GM21528 (cell line): ENCODE results near the gene BAIAP2L2.
"Not testable (repeated sequence)": the region's sequence is repeated elsewhere in the genome, so short reads cannot be mapped to it uniquely, and the experiment has no call there.

Source experiments
- ATAC-seq: cut with Tn5 transposase; IDR thresholded peaks from one replicate; pipeline ENCODE4 v1.9.1; 2021; ENCODE audit warnings: mild to moderate bottlenecking, moderate library complexity; ENCODE audit not compliant: unreplicated experiment, low FRiP score

Gene BAIAP2L2, protein sequence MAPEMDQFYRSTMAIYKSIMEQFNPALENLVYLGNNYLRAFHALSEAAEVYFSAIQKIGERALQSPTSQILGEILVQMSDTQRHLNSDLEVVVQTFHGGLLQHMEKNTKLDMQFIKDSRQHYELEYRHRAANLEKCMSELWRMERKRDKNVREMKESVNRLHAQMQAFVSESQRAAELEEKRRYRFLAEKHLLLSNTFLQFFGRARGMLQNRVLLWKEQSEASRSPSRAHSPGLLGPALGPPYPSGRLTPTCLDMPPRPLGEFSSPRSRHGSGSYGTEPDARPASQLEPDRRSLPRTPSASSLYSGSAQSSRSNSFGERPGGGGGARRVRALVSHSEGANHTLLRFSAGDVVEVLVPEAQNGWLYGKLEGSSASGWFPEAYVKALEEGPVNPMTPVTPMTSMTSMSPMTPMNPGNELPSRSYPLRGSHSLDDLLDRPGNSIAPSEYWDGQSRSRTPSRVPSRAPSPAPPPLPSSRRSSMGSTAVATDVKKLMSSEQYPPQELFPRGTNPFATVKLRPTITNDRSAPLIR

DNA sequence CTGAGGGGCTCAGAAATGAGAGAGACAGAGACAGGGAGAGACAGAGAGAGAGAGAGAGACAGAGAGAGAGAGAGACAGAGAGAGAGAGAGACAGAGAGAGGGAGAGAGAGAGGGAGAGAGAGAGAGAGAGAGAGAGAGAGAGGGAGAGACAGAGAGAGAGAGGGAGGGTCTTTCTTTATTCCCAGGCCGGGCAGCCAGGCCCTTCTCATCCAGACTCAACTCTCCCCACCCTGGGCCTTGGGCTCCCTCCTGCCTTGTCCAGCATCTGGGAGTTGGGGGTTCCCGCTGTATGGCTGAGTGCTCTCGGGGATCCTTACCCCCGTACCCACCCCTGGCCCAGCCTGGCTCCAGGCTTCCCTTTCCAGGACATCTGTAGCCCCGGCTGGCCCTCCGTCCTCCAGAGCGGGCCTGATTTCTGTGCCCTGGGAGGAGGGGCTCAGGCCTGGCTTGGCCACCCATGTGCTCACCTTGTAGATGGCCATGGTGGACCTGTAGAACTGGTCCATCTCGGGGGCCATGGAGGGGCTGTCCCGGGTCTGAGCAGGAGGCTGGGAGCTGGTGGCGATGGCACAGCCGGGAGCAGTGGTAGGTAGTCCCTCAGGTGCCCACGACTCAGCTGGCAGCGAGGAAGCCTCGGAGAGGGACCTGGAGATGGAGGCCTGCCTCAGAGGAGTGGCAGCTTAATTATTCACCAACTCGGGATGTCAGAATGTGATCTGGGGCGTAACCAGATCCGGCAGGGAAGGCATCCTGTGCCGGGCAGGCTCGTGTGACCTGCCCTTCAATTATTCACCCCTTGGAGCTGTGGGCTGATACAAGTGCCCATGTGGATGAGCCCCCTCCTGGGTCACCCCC lies at the start of gene BAIAP2L2:
Gene BAIAP2L2 (minus strand): TSS at position 677 of the 855 bp plus-strand sequence. CDS start 159 bp downstream, at position 518.
- ATAC-seq = no peak

DNA sequence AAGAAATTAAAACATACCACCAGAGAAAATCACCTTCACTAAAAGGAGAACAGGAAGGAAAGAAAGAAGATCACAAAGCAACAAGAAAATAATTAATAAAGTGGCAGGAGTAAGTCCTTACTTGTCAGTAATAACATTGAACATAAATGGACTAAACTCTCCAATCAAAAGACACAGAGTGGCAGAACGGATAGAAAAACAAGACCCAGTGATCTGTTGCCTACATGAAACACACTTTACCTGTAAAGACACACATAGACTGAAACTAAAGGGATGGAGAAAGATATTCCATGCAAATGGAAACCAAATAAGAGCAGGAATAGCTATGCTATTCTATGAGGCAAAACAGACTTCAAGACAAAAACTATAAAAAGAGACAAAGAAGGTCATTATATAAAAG lies 45.2 kb upstream of the BAIAP2L2 start:
- no peak for ATAC-seq

DNA sequence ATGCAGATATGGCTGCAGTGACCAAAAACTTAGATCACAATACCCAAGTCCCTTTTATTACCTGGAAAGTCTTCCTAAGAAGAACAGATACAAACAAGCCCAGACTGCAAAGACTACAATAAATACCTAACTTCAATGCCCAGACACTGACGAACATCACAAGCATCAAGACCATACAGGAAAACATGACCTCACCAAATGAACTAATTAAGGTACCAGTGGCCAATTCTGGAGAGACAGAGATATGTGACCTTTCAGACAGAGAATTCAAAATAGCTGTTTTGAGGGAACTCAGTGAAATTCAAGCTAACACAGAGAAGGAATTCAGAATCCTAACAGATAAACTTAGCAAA lies 44.1 kb upstream of the BAIAP2L2 start:
- ATAC-seq = not testable (repeated sequence)

DNA sequence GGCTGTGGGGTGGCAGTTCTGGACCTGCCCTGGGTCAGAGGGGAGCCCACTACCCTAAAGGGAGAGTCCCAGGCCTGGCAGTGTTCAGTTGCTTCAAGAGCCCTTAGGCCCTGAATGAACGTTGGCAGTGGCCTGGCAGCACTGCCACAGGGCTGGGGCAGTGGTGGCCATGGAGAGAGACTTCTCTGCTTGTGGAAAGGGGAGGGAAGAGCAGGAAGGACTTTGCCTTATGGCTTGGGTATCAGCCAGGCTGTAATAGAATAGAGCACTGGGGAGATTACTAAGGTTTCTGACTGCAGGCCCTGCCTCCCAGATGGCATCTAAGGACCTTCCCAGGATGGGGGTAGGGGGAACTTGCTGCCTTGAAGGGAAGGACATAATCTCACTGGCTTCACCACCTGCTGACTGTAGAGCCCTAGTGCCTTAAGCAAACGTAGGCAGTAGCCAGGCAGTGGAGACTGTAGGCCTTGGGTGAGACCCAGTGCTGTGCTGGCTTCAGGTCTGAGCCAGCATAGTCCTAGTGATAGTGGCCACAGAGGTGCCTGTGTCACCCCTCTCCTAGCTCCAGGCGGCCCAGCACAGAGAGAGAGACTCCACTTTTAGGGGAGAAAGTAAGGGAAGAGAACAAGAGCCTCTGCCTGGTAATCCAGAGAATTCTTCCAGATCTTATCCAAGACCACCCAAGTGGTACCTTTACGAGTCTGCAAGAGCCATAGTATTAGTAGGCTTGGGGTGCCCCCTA lies 43.5 kb upstream of the BAIAP2L2 start:
- no peak for ATAC-seq

DNA sequence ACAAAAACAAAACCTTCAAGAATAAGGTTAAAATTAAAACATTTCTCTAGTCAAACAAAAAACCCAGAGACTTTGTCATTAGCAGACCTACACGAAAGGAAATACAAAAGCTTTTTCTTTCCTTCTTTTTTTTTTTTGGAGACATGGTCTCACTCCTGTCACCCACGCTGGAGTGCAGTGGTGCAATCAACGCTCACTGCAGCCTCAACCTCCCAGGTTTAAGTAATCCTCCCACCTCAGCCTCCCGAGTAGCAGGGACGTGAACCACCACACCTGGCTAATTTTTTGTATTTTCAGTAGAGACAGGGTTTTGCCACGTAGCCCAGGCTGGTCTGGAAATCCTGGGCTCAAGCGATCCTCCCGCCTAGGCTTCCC lies 40.6 kb upstream of the BAIAP2L2 start:
- ATAC-seq = no peak

DNA sequence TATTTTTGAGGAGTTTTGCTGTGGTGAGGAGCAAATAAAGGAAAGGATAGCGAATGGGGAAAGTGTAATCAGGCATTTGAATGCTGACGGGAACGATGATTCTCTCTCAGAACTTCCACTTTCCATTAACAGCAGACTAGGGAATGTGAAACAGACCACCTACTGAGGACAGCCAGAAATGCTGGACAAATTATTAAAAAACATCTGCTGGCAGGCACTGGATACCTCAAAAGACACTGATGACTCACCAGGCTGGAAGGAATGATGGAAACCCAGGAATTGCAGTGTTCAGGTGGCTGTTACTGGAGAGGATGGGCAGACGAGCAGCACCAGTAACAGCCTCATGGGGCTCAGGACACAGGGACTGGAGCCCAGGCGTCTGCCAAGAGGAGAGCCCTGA lies 37.8 kb upstream of the BAIAP2L2 start:
- no peak for ATAC-seq

DNA sequence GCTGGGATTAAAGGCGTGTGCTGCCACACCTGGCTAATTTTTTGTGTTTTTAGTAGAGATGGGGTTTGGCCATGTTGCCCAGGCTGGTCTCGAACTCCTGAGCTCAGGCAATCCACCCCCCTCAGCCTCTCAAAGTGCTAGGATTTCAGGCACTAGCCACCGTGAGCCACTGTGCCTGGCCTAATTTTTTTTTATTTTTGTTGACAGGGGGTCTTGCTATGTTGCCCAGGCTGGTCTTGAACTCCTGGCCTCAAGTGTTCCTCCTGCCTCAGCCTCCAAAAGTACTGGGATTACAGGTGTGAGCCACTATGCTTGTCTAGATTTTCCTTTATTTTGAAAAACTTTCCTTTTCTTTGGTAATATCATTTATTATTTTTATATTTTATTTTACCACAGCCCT lies 35.7 kb upstream of the BAIAP2L2 start:
- ATAC-seq = not testable (repeated sequence)

DNA sequence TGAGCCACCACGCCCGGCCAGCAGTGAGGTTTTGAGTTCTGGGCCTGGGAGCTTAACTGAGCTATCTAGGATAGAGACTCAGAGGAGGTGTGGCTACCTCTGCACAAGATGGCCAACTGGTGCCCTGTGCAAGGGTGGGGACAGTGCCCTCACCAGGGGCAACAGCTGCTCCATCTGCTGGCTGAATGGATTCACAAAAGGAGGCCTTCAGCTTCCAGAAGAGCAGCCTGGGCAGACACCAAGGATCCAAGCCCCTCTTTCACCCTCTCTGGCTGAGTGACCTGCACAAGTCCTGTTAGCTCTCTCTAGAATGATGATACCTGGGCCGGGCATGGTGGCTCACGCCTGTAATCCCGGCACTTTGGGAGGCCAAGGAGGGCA lies 33.5 kb upstream of the BAIAP2L2 start:
- no peak for ATAC-seq

DNA sequence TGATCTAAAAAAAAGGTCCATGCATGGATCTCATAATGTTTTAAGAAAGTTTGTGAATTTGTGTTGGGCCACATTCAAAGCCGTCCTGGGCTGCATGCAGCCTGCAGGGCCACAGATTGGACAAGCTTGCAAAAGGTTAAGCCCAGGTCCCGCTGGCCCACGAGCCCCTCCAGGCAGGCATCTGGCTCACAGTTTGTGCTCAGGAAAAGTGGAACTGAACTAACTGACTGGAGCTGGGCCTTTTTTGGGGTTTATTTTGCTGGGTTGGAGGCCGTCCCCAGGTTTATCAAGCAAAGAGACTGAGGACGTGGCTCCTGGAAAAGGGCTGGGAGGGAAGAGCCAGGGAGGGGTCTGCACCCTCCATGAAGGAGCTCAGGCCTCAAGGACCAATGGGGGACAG lies 32.1 kb upstream of the BAIAP2L2 start:
- no peak for ATAC-seq

DNA sequence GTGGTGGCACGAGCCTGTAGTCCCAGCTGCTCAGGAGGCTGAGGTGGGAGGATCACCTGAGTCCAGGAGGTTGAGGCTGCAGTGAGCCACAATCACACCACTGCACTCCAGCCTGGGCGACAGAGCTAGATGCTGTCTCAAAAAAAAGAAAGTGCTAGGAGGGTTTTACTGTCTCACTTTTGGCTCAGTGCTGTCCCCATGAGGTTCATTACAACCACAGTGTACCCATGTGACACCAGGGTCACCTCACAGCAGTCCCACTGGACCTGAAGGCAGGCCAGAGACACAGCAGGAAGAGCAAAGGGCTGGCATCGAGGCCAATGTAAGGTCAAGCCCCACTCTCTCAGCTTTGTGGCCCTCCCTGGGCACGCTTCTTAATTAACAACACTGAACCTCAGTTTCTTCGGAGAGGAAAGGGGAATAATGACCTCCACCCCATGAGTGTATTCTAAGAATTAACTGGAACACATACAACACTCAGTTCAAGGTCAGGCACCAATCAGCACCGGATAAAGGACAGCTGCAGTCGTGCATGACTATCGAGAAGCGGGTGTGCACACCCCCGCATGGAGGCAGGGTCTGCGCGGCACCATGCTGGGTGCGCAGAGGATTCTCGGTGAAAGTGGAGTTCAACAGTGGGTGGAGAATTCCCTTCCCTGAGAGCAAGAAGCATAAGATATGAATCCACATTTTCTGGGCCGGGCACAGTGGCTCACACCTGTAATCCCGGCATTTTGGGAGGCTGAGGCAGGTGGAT lies 30.9 kb upstream of the BAIAP2L2 start:
- no peak for ATAC-seq

DNA sequence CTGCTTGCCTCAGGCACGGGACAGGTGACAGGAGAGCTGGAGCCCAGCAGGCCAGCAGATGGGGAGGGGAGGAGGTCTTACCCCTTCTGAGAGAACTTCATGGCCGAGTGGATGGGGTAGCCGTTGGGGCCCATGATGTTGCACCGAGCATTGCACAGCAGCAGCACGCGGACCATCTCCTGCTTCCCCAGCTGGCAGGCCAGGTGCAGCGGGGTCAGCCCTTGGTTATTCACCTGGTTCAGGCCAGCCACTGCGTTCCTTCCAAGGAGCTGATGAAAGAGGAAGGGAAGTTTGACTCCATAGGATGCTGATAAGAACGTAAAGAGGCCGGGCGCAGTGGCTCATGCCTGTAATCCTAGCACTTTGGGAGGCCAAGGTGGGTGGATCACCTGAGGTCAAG lies 29.4 kb upstream of the BAIAP2L2 start:
- no peak for ATAC-seq

DNA sequence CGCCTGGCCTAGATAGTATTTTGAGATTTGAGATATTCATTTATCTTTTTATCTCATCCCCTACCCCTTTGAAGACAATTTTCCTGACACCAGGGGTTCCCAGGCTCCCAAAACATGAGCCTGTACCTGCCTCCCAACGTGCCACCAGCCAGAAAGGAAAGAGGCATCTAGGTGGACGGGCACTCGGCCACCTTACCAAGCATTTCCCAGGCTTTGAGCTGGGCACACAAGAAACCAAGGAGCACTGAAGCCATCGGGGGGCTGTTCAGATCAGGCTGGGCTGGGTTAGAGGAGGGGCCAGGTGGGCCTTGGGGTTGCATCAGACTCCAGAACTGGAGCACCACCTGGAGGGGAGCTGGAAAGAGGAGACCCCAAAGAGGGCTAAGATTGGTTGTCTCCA lies 28.5 kb upstream of the BAIAP2L2 start:
- no peak for ATAC-seq

DNA sequence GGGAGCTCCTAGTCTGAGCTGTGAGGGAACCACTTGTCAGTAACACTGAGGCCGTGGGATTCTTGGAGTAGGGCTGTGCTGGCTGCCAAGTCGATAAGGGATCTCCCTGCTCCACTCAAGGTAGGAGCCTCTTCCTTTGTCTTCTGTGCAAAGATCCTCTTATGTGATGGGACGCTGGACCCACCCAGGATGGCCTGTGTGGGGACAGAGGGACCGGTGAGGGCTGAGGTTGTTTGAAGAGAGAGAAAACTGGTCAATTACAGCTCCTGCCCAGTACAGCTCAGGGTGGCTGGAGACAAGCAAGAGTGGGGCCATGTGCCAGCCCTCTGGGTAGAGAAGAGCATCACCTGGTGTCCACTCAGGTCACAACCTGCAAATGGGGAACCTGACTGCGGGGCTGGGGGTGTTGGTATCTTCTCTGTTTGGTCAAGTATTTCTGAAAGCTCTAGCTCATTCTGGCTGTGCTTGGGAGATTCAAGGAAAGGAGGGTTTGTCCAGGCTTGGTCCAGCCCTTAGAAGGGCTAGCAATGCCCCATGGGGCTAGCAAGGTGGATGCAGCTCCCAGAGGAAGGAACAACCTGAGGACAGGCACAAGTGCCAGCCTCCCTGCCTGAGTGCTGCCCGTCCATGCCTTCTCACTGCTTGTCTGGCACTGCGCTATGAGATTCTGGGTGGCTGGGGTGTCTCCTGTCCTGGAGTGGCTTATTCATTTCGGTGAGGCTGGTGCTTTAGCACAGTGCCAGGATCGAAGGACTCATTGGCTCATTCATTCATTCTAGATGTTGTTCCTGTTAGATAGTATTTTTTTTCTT lies 27.6 kb upstream of the BAIAP2L2 start:
- ATAC-seq = no peak

DNA sequence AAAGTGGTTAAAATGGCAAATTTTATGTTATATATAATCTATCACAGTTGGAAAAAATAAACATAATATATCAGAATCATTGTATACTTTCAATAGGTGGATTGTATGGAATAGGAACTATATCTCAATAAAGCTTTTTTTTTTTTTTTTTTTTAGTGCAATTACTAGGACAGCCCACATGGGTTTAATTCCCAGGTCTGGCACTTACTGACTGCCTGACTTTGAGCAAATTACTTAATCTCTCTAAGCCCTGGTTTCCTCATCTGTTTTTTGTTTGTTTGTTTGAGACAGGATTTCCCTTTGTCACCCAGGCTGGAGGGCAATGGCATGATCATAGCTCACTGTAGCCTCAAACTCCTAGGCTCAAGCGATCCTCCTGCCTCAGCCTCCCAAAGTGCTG lies 26.1 kb upstream of the BAIAP2L2 start:
- no peak for ATAC-seq

DNA sequence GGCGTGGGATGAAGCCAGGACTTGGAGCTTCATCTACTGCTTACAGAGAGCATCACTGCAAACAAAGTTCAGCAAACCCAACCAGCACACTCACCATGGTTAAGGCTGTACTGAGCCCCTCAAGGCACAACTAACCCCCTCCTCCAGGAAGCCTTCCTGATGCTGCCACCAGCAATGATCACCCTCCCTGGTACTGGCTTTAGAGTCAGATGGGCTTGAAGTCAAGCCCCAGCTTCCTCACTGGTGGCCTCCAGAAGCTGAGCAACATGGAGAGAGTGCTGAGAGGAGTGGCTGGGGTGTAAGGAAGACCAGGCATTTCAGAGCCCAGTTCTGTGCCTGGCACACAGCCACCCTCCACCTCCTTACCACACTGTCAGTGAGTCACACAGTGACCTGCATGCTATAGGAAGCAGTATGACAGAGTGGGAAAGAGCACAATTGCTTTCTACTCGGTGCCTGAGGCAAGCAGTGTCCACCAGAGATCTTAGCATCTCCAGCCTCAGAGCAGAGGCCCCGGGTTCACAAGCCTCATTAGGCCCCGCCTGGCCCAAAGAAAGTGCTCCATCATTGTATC lies 24.7 kb upstream of the BAIAP2L2 start:
- ATAC-seq = no peak

DNA sequence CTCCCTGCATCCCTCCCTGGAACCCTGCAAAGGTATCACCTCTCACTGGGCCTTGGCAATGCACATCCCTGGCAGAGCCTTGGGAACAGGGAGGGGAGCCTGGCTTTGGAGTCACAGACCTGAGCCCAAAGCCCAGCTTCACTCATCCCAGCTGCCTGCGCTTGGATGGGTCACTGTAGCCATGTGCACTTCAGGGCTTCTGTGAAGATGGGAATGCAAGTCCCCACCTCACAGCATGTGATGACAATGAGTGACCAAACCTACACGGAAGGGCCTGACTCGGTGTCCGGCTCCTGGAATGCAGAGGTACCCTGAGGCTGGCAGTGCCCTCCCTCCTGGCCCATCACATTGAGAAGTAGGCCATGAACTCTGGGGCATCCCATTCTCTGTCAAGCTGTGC lies 22.8 kb upstream of the BAIAP2L2 start:
- ATAC-seq = no peak

DNA sequence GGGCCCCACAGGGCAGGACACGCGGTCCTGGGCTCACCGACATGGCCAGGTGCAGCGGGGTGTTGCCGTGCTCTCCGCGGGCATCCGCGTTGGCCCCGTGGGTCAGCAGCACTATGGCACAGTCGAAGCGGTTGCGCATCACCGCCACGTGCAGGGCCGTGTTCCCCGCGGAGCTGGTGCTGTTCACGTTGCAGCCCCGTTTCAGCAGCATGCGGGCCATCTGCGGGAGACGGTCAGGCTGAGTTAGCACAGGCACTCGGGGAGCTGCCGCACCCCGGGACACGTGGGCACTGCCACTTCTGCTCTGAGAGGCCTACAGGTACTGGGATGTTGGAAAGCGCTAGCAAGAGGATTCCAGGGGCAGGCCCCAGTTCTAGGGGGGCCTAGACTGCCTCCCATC lies 22.3 kb upstream of the BAIAP2L2 start:
- ATAC-seq = no peak

DNA sequence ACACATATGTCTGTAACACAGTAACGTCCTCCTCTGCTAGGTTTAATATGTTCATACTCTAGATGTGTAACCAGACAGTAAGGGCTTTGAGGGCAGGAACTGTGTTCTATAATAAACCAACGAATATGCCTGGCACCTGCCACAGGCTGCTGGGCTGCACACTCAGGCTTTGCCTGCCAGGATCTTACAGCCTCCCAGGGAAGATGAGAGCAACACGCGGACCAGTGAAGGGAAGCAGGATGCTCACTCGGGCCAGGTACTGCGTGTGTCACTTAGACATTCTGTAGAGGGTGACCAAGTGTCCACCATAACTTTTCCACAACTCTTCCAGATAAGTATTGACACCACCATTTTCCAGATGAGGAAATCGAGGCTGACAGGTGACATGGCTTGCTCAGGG lies 21.7 kb upstream of the BAIAP2L2 start:
- ATAC-seq = no peak

DNA sequence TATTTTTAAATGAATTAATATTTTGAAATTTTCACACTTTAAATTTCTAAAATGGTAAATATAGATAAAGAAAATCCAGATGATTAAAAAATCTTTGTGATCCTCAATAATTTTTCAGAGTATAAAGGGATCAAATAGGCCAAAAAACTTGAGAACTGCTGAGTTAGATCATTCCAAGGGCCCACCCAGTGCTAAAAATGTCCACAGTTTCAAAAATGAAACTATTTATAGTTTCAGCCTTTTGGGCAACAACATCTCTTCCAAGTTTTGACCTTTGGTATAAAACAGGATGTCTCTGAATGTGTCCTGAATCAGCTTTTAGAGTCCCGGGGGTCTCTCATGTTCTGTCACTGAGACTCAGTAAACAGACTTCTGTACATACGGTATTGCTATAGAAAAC lies 20.9 kb upstream of the BAIAP2L2 start:
- ATAC-seq = no peak
